ENCODE measurements around the gene OPCML.

Gene OPCML

DNA sequence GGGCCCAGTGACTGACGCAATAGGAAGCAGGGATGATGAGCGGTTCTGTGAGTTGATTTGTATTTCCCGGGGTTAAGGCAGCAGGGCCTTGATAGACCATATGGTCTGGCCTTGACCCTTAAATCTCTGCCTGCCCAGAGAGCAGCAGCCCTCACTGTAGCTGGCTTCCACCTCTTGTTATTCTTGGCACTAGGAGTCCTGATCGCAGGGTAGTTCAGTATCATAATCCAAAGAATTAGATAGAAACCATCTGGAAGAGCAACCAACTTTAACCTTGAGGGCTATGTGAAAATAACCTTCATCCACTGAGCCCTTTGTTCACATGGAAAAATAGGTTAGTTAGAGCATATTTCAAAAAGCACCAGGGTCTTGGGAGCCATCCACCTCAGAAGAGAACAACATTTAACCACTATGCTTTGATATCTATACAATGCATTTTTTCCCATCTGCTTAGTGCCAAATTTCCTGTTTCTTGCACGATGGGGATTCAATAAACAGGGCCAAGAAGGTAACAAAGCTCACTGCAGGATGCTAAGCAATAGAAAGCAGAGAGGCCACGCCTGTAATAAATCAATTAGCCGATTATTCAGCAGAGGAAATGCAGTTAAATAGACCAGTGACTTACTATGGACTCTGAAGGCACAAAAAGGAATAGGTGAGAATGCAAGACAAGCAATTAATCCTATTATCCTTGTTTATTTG is 761.3 kb downstream of the OPCML start:
- 83 to 90% methylated on average over 7 of the region's 7 CpGs for WGBS, 2 experiments
- no peak overlapping the region for H3K27ac ChIP-seq (ENCODE audit: insufficient read depth, low read depth, low read length, poor library complexity, severe bottlenecking)

DNA sequence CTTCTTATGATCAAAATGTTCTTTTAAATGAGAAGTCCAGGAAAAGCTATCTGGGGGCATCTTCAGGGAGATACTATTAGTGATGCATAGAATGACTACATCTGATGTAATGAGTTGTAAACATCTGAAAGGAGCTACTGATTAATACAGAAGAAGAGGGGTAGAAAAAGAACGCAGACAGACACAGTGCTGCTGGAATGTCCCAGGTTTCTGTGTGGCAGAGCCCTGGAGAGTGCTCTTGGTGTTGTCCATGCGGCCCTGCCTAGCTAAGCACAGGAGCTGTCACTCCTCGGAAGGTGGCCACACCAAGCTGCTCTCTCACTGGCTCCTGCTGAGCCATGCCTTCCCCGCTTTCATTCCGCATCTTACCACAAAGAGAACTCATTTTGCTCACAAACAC is 768.8 kb downstream of the OPCML start:
- H3K4me3 ChIP-seq (ENCODE audit: insufficient read depth, low read depth, low read length), result no peak overlapping the region
- no peak overlapping the region for H3K27ac ChIP-seq (ENCODE audit: insufficient read depth, low read depth, low read length, poor library complexity, severe bottlenecking)
- no peaks in the 10 kb centered on the region for H3K9me3 ChIP-seq (ENCODE audit: control insufficient read depth, low read length)
- no peaks in the 10 kb centered on the region for H3K36me3 ChIP-seq (ENCODE audit: control insufficient read depth, insufficient read depth, low read length)
- H3K4me1 ChIP-seq (ENCODE audit: control insufficient read depth, insufficient read depth, low read length), result no peaks in the 10 kb centered on the region
- 87% methylated on average over 5 of the region's 5 CpGs for WGBS, 2 experiments
- H3K27me3 ChIP-seq (ENCODE audit: control insufficient read depth, insufficient read depth, low read length, poor library complexity, severe bottlenecking), result no peaks in the 10 kb centered on the region

More for the DNA sequence above, 761.3 kb downstream of the OPCML start:
- H3K4me3 ChIP-seq (ENCODE audit: insufficient read depth, low read depth, low read length), result no peak overlapping the region
- no peaks in the 10 kb centered on the region for H3K9me3 ChIP-seq (ENCODE audit: control insufficient read depth, low read length)
- H3K4me1 ChIP-seq (ENCODE audit: control insufficient read depth, insufficient read depth, low read length), result peaks cover 25% of the 10 kb centered on the region
- H3K36me3 ChIP-seq (ENCODE audit: control insufficient read depth, insufficient read depth, low read length), result no peaks in the 10 kb centered on the region
- peaks cover 13% of the 10 kb centered on the region for H3K27me3 ChIP-seq (ENCODE audit: control insufficient read depth, insufficient read depth, low read length, poor library complexity, severe bottlenecking)

DNA sequence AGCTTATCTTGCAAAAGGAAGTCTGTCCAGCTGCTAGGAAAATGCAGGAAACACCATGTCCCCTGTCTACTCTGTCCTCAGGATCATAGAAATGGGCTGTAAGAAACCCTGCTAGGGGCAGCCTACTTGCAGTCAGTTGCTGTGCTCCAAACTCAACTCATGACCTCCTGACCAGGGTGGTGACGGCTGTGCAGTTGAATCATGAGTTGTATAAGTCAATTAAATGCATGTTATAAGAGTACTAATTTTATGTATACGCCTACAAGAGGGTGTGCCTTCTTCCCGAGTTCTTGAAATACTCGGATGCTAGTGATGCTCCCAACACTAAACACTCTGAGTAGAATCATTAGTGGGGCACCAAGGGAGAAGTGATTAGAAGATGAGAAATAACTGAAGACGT is 776.4 kb downstream of the OPCML start:
- Histone ChIP-seq H3K27me3 (ENCODE audit: control insufficient read depth, insufficient read depth, low read length, poor library complexity, severe bottlenecking) (no peaks in the 10 kb centered on the region), H3K4me3 (ENCODE audit: insufficient read depth, low read depth, low read length) (no peak overlapping the region), H3K27ac (ENCODE audit: insufficient read depth, low read depth, low read length, poor library complexity, severe bottlenecking) (no peak overlapping the region), H3K36me3 (ENCODE audit: control insufficient read depth, insufficient read depth, low read length) (no peaks in the 10 kb centered on the region), H3K9me3 (ENCODE audit: control insufficient read depth, low read length) (no peaks in the 10 kb centered on the region), H3K4me1 (ENCODE audit: control insufficient read depth, insufficient read depth, low read length) (no peaks in the 10 kb centered on the region)
- 92 to 94% methylated on average over 5 of the region's 5 CpGs for WGBS, 2 experiments

DNA sequence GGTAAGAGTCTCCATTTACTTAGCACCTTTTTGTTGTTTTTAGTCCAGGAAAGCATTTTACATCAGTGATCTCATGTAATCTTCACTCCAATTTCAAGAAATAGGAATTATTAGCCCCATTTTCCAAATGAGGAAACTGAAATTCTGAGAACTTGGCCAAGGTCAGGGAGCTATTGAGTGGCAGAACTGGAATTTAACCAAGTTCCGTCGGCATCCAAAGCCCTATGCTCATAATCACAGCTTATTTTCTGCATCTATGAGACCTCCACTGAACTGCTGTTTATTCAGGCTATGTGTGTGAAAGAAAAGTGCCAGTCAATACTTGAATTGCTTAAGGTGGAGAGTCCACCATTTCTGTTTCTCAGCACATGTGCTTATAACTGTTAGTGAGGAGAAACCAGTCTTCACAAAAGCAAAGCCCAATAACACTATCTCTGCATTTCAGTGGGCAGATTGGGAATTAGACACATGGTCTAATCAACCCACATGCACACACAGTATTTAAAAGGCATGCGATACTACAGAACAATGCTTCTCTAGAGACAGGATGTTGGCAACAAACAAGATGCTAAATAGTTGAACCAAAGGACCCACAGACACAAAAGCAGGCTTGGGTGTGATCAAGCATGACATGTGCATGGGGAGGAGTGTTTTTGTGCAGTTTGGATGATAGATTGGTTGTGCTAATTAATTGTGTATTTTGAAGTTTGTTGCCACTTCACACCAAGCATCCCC is 780.6 kb downstream of the OPCML start:
- no peak overlapping the region for H3K4me3 ChIP-seq (ENCODE audit: insufficient read depth, low read depth, low read length)
- no peaks in the 10 kb centered on the region for H3K36me3 ChIP-seq (ENCODE audit: control insufficient read depth, insufficient read depth, low read length)
- H3K27ac ChIP-seq (ENCODE audit: insufficient read depth, low read depth, low read length, poor library complexity, severe bottlenecking), result no peak overlapping the region
- H3K9me3 ChIP-seq (ENCODE audit: control insufficient read depth, low read length), result no peaks in the 10 kb centered on the region
- no peaks in the 10 kb centered on the region for H3K27me3 ChIP-seq (ENCODE audit: control insufficient read depth, insufficient read depth, low read length, poor library complexity, severe bottlenecking)
- no peaks in the 10 kb centered on the region for H3K4me1 ChIP-seq (ENCODE audit: control insufficient read depth, insufficient read depth, low read length)
- WGBS, 2 experiments, result 80 to 99% methylated on average over 3 of the region's 3 CpGs

DNA sequence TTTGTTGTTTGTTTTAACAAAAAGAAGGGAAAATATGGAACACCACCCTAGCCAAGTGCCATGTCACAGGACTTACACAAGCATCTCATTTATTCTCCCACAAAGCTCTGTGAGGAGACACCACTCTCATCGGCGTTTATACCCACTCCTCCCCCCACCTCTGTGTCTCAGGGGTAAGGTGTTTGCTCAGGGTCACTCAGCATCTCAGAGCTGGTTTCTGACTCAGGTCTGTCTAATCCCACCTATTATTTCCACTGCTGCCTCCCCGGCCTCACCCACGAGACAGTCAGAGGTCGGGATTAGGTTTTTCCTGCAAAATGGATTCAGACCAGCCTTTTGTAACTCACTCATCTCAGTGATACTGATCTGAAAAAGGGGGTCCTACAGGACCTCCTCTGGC is 786.0 kb downstream of the OPCML start:
- WGBS, 2 experiments, result 81 to 86% methylated on average over 5 of the region's 5 CpGs
- H3K27me3 ChIP-seq (ENCODE audit: control insufficient read depth, insufficient read depth, low read length, poor library complexity, severe bottlenecking), result no peaks in the 10 kb centered on the region
- H3K27ac ChIP-seq (ENCODE audit: insufficient read depth, low read depth, low read length, poor library complexity, severe bottlenecking), result no peak overlapping the region

DNA sequence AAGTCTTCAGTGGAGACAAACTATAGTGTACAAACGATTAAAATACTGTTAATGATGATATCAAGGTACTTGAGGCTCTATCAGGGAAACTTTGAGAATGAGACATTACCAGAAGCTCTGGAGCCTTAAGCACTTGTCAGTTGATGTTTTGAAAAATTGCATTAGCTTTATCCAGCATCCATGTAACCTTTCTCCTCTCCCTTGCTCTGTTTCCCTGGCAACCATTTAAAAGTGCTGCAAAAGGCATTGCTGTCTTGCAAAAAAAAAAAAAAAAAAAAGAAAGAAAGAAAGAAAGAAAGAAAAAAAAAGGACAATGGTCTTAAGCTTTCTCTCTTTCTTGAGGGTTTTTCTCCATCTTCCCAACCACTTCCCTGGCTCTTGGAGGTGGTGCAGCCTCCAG is 787.0 kb downstream of the OPCML start:
- H3K9me3 ChIP-seq (ENCODE audit: control insufficient read depth, low read length), result no peaks in the 10 kb centered on the region
- no peak overlapping the region for H3K27ac ChIP-seq (ENCODE audit: insufficient read depth, low read depth, low read length, poor library complexity, severe bottlenecking)
- H3K4me1 ChIP-seq (ENCODE audit: control insufficient read depth, insufficient read depth, low read length), result no peaks in the 10 kb centered on the region
- H3K36me3 ChIP-seq (ENCODE audit: control insufficient read depth, insufficient read depth, low read length), result no peaks in the 10 kb centered on the region
- no peak overlapping the region for H3K4me3 ChIP-seq (ENCODE audit: insufficient read depth, low read depth, low read length)
- 100% methylated on average over 1 of the region's 1 CpG for WGBS, 2 experiments
- H3K27me3 ChIP-seq (ENCODE audit: control insufficient read depth, insufficient read depth, low read length, poor library complexity, severe bottlenecking), result no peaks in the 10 kb centered on the region

More for the DNA sequence above, 786.0 kb downstream of the OPCML start:
- Histone ChIP-seq H3K36me3 (ENCODE audit: control insufficient read depth, insufficient read depth, low read length) (no peaks in the 10 kb centered on the region), H3K4me1 (ENCODE audit: control insufficient read depth, insufficient read depth, low read length) (no peaks in the 10 kb centered on the region), H3K4me3 (ENCODE audit: insufficient read depth, low read depth, low read length) (no peak overlapping the region), H3K9me3 (ENCODE audit: control insufficient read depth, low read length) (no peaks in the 10 kb centered on the region)

DNA sequence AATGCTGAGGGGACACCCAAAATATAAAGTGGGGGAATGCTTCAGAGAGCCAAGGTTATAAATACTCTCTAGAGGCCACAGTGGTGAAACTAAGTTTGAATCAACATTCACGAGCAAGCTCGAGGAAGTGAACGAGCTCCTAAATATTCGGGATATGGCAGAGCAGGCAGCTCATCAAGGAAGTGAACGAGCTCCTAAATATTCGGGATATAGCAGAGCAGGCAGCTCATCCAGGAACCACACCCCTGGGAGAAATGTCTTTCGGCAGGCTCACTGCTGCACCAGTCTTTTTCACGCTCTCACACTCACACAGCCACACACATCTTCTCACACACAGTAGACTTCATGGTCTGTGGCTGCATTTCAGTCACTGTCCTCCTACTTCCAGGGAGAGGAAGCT is 787.5 kb downstream of the OPCML start:
- Histone ChIP-seq H3K9me3 (ENCODE audit: control insufficient read depth, low read length) (no peaks in the 10 kb centered on the region), H3K4me1 (ENCODE audit: control insufficient read depth, insufficient read depth, low read length) (no peaks in the 10 kb centered on the region), H3K36me3 (ENCODE audit: control insufficient read depth, insufficient read depth, low read length) (no peaks in the 10 kb centered on the region), H3K27me3 (ENCODE audit: control insufficient read depth, insufficient read depth, low read length, poor library complexity, severe bottlenecking) (no peaks in the 10 kb centered on the region), H3K4me3 (ENCODE audit: insufficient read depth, low read depth, low read length) (no peak overlapping the region), H3K27ac (ENCODE audit: insufficient read depth, low read depth, low read length, poor library complexity, severe bottlenecking) (no peak overlapping the region)
- 90 to 94% methylated on average over 8 of the region's 8 CpGs for WGBS, 2 experiments

DNA sequence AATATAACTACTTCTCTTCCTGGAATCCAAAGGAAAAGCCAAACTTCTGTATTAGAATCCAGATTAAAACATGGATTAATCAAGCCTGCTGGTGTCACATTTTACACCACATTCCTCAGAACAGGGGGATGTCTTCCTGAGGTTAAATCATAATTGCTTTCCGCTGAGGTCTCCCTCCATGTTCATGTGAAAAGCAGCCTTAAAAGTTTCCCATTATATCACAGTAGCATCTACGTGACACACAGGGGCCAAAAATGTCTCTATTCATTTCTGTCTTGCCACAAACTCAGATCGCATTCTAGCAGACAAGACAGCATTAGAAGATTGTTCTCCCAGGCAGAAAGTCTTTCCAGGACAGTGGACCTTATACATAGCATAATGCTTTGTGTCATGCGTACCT is 788.7 kb downstream of the OPCML start:
- H3K27ac ChIP-seq (ENCODE audit: insufficient read depth, low read depth, low read length, poor library complexity, severe bottlenecking), result no peak overlapping the region
- 94% methylated on average over 4 of the region's 4 CpGs for WGBS, 2 experiments
- no peaks in the 10 kb centered on the region for H3K36me3 ChIP-seq (ENCODE audit: control insufficient read depth, insufficient read depth, low read length)
- no peaks in the 10 kb centered on the region for H3K4me1 ChIP-seq (ENCODE audit: control insufficient read depth, insufficient read depth, low read length)
- no peaks in the 10 kb centered on the region for H3K9me3 ChIP-seq (ENCODE audit: control insufficient read depth, low read length)
- H3K4me3 ChIP-seq (ENCODE audit: insufficient read depth, low read depth, low read length), result no peak overlapping the region
- H3K27me3 ChIP-seq (ENCODE audit: control insufficient read depth, insufficient read depth, low read length, poor library complexity, severe bottlenecking), result no peaks in the 10 kb centered on the region

DNA sequence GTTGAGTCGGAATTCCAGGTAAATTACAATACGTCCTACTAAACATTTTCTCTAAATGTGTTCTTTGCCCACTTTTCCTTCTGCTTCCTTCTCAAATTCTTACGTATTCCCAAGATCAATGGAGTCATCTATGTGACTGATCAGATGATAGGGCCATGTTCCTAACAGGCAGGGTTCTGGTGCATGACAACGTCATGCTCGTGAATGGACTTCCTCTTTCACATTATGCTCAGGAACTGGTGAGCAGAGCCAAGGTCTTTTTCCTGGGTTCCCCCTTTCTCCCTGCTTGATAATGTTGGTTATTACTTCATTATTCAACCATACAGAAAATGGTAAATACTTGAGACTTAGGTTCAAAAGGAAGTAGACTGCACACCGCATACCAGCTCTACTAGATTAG is 789.4 kb downstream of the OPCML start:
- Histone ChIP-seq H3K27ac (ENCODE audit: insufficient read depth, low read depth, low read length, poor library complexity, severe bottlenecking) (no peak overlapping the region), H3K4me3 (ENCODE audit: insufficient read depth, low read depth, low read length) (no peak overlapping the region), H3K4me1 (ENCODE audit: control insufficient read depth, insufficient read depth, low read length) (no peaks in the 10 kb centered on the region), H3K36me3 (ENCODE audit: control insufficient read depth, insufficient read depth, low read length) (no peaks in the 10 kb centered on the region), H3K9me3 (ENCODE audit: control insufficient read depth, low read length) (no peaks in the 10 kb centered on the region), H3K27me3 (ENCODE audit: control insufficient read depth, insufficient read depth, low read length, poor library complexity, severe bottlenecking) (no peaks in the 10 kb centered on the region)
- 92% methylated on average over 6 of the region's 6 CpGs for WGBS, 2 experiments

DNA sequence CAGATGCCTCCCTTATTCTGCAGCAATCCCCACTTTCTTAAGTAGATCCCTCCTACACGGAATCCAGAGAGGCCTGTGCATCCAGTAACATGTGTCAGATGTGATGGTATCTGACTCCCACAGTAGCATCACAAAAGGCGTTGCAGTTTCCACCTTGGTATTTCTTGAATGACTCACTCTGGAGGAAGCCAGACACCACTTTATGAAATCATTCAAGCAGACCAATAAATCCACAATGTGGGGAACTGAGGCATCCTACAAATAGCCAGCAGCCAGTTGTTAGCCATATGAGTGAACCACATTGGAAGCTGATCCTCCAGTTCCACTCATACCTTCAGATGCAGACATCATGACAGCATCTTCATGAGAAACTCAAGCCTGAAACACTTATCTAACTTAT is 798.1 kb downstream of the OPCML start:
- Histone ChIP-seq H3K4me3 (ENCODE audit: insufficient read depth, low read depth, low read length) (no peak overlapping the region), H3K9me3 (ENCODE audit: control insufficient read depth, low read length) (no peaks in the 10 kb centered on the region), H3K27me3 (ENCODE audit: control insufficient read depth, insufficient read depth, low read length, poor library complexity, severe bottlenecking) (no peaks in the 10 kb centered on the region), H3K36me3 (ENCODE audit: control insufficient read depth, insufficient read depth, low read length) (no peaks in the 10 kb centered on the region), H3K27ac (ENCODE audit: insufficient read depth, low read depth, low read length, poor library complexity, severe bottlenecking) (no peak overlapping the region), H3K4me1 (ENCODE audit: control insufficient read depth, insufficient read depth, low read length) (no peaks in the 10 kb centered on the region)
- 83 to 96% methylated on average over 2 of the region's 2 CpGs for WGBS, 2 experiments
